MM.1S (cell line): Measurements from ENCODE around the gene ELMO3.

Experiments
- DNase-seq: peaks from one replicate; pipeline ENCODE4 v3.0.0-alpha.2; 2015
- H2AFZ ChIP-seq: fragments of 300-600 bp; sonication (generic); 2 replicates; pipeline ENCODE4 v1.6.0; 2016; ENCODE audit warnings: antibody characterized with exemption, low read length
- H3F3A ChIP-seq: fragments of 300-600 bp; sonication (generic); 2 replicates; pipeline ENCODE4 v1.6.1; 2016; ENCODE audit warnings: mild to moderate bottlenecking, antibody characterized with exemption, low read length, moderate library complexity, mixed read lengths; ENCODE audit not compliant: insufficient read depth
- H3K27ac ChIP-seq: fragments of 300-600 bp; sonication (generic); 2 replicates; pipeline ENCODE4 v1.5.1; 2016; ENCODE audit warnings: mild to moderate bottlenecking, low read length
- H3K27me3 ChIP-seq: fragments of 300-600 bp; sonication (generic); replicated peaks from 2 replicates; pipeline ENCODE4 v1.6.0; 2016; ENCODE audit warnings: low read length; ENCODE audit not compliant: insufficient read depth
- H3K36me3 ChIP-seq: fragments of 300-600 bp; sonication (generic); replicated peaks from 2 replicates; pipeline ENCODE4 v1.6.1; 2016; ENCODE audit warnings: mild to moderate bottlenecking, low read length, mixed read lengths; ENCODE audit not compliant: insufficient read depth
- H3K4me1 ChIP-seq: fragments of 300-600 bp; sonication (generic); 2 replicates; pipeline ENCODE4 v1.6.1; 2016; ENCODE audit warnings: low read length, mixed read lengths
- H3K4me2 ChIP-seq: fragments of 300-600 bp; sonication (generic); 2 replicates; pipeline ENCODE4 v1.6.0; 2016; ENCODE audit warnings: low read depth, low read length
- H3K4me3 ChIP-seq: fragments of 300-600 bp; sonication (generic); 2 replicates; pipeline ENCODE4 v1.5.1; 2016; ENCODE audit warnings: low read length, mixed read lengths
- H3K79me2 ChIP-seq: fragments of 300-600 bp; sonication (generic); 2 replicates; pipeline ENCODE4 v1.6.1; 2016; ENCODE audit warnings: mixed run types, low read length, mixed read lengths
- H3K9ac ChIP-seq: fragments of 300-600 bp; sonication (generic); 2 replicates; pipeline ENCODE4 v1.6.1; 2016; ENCODE audit warnings: low read length, mixed read lengths
- H3K9me2 ChIP-seq: fragments of 300-600 bp; sonication (generic); replicated peaks from 2 replicates; pipeline ENCODE4 v1.6.1; 2016; ENCODE audit warnings: mild to moderate bottlenecking, low read length, mixed read lengths; ENCODE audit not compliant: insufficient read depth
- H3K9me3 ChIP-seq: fragments of 300-600 bp; sonication (generic); replicated peaks from 2 replicates; pipeline ENCODE4 v1.6.1; 2016; ENCODE audit warnings: mild to moderate bottlenecking, low read length, mixed read lengths; ENCODE audit not compliant: insufficient read depth
- H4K20me1 ChIP-seq: fragments of 300-600 bp; sonication (generic); 2 replicates; pipeline ENCODE4 v1.6.1; 2016; ENCODE audit warnings: mild to moderate bottlenecking, low read length, moderate library complexity, mixed read lengths; ENCODE audit not compliant: insufficient read depth
- EZH2 ChIP-seq: fragments of 300-600 bp; sonication (generic); optimal IDR thresholded peaks from 2 replicates; pipeline ENCODE3; 2017; ENCODE audit warnings: low read depth, mild to moderate bottlenecking, antibody characterized with exemption, low read length, mixed read lengths
- EZH2phosphoT487 ChIP-seq: fragments of 300-600 bp; sonication (generic); IDR thresholded peaks from 2 replicates; pipeline ENCODE4 v1.6.1; 2018; ENCODE audit warnings: antibody characterized with exemption, low read length
- TF ChIP-seq, protein P1 (sequence below): fragments of 300-600 bp; sonication (generic); IDR thresholded peaks from 2 replicates; pipeline ENCODE4 v1.5.1; 2016; ENCODE audit warnings: antibody characterized with exemption, low read length, mixed read lengths

The ELMO3 gene

DNA sequence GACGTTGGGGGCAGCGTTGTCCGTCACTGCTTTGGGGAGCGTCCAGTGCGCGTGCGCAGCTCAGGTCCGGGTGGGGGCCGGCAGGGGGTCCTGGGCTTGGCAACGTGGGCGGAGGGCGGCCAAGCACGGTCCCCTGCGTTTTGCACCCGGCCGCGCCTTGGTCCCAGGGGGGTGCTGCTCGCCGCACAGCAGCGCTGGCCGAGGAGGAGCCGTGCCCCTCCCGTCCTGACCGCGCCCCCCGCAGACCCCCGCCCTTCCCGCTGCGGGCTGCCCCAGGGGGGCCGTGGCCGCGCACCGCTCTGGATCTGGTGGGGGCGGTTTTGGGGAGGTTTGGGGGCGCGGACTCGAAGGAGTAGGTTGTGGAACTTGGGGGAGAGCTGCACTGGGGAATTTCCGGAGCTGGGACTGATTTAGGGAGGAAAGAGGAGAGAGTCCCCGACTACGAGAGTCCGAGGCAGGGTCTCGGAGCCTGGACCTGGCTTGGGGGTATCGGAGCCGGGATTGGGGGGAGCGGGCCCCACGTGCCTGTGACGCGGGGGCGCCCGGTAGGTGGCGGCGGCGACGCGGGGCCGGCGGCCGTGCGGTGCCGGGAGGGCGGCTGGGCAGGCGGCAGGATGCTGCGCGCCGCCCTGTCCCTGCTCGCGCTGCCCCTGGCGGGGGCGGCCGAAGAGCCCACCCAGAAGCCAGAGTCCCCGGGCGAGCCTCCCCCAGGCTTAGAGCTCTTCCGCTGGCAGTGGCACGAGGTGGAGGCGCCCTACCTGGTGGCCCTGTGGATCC lies 49.7 kb downstream of the ELMO3 start, which contains the start of gene SLC9A5:
SLC9A5 (plus strand) TSS at position 579 of the 777 bp plus-strand sequence; CDS start at position 615, 36 bp downstream.
- H3K4me2 ChIP-seq, result peak within 1 kb of the TSS; percentile 79
- H3K79me2 ChIP-seq, result peaks cover 22% of the 10 kb centered on the region
- H3K9me2 ChIP-seq, result no peaks in the 10 kb centered on the region
- peaks cover 44% of the 10 kb centered on the region for H3F3A ChIP-seq
- H4K20me1 ChIP-seq, result no peaks in the 10 kb centered on the region
- TF ChIP-seq, protein P1, sequence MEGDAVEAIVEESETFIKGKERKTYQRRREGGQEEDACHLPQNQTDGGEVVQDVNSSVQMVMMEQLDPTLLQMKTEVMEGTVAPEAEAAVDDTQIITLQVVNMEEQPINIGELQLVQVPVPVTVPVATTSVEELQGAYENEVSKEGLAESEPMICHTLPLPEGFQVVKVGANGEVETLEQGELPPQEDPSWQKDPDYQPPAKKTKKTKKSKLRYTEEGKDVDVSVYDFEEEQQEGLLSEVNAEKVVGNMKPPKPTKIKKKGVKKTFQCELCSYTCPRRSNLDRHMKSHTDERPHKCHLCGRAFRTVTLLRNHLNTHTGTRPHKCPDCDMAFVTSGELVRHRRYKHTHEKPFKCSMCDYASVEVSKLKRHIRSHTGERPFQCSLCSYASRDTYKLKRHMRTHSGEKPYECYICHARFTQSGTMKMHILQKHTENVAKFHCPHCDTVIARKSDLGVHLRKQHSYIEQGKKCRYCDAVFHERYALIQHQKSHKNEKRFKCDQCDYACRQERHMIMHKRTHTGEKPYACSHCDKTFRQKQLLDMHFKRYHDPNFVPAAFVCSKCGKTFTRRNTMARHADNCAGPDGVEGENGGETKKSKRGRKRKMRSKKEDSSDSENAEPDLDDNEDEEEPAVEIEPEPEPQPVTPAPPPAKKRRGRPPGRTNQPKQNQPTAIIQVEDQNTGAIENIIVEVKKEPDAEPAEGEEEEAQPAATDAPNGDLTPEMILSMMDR, result no peak
- TF ChIP-seq EZH2phosphoT487 (no peak), EZH2 (no peak)
- H3K36me3 ChIP-seq, result no peaks in the 10 kb centered on the region
- peak within 1 kb of the TSS; percentile 62 for H3K9ac ChIP-seq
- peak within 1 kb of the TSS; percentile 94 for H2AFZ ChIP-seq
- H3K4me1 ChIP-seq, result peaks cover 32% of the 10 kb centered on the region
- no peak within 1 kb of the TSS; the same call in 1 of the 2 replicates for H3K27ac ChIP-seq
- no peak for DNase-seq
- H3K9me3 ChIP-seq, result no peaks in the 10 kb centered on the region
- H3K27me3 ChIP-seq, result peaks cover 18% of the 10 kb centered on the region
- peak within 1 kb of the TSS; percentile 93 for H3K4me3 ChIP-seq

DNA sequence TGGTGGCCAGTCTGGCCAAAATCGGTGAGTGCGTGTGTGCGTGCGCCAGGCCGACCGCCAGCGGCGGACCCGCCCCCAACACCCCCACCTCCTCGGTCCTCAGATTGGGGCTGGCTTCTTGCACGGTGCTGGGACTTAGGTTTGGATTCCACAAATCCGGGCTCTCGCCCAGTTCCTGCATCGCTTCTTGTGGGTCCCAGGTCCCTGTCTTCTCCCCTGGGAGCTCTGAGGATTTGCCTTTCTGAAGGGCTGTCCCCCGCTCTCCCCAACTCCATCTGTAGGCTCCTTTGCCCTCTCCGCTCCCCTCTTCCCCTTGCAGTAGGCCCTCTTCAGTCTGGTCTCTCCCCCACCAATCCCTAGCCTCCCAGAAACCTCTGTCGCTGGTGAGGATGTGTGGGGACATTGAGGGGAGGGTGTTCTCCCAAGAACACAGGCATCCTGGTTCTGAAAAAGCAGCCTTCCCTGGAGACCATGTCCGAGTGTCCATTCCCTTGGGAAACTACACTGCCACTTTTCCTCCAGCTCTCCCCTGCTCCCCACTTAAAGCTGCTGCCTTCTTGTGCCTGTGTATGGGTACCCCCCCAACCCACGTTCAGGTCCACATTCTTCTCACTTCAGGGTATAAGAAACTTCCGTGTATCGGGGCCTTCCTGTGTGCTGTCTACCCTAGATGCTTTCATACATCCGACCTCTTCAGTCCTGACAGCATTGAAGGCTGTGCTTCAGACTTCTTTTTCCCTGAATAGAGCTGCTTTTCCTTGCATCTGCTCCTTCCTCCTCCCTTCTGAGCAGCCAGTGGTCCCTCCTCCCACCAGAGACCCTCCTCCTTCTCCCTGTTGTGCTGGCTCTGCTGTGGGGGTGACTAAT lies 50.5 kb downstream of the ELMO3 start:
- Histone ChIP-seq H3K27ac (no peak overlapping the region), H3K79me2 (peaks cover 14% of the 10 kb centered on the region), H4K20me1 (no peaks in the 10 kb centered on the region), H3K9ac (no peak overlapping the region), H3K4me2 (peak overlapping the region; percentile 79), H3F3A (peaks cover 35% of the 10 kb centered on the region), H3K9me2 (no peaks in the 10 kb centered on the region), H2AFZ (no peak overlapping the region), H3K36me3 (no peaks in the 10 kb centered on the region), H3K4me1 (peaks cover 24% of the 10 kb centered on the region), H3K9me3 (no peaks in the 10 kb centered on the region), H3K27me3 (peaks cover 18% of the 10 kb centered on the region), H3K4me3 (peak overlapping the region; percentile 93)
- TF ChIP-seq, protein P1, result no peak
- TF ChIP-seq EZH2phosphoT487 (no peak), EZH2 (no peak)
- DNase-seq, result no peak

DNA sequence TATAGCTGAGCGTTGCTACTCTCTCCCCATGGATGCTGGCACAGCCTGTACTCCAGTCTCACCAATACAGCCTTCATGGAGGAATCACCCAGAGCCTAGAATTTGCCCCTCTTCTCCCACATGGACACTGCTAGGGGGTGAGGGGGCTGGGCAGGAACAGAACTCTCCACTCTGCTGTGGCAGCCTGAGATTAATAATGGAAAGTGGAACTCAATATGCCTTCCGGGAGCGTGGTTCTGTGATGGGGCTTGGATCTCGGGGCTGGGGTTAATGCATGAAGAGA lies 51.1 kb downstream of the ELMO3 start:
- peaks cover 18% of the 10 kb centered on the region for H3K27me3 ChIP-seq
- H3K79me2 ChIP-seq, result peaks cover 8% of the 10 kb centered on the region
- H3K27ac ChIP-seq, result no peak overlapping the region
- no peak for TF ChIP-seq EZH2phosphoT487
- no peak for TF ChIP-seq EZH2
- TF ChIP-seq, protein P1, result no peak
- no peaks in the 10 kb centered on the region for H3K9me3 ChIP-seq
- peaks cover 30% of the 10 kb centered on the region for H3F3A ChIP-seq
- no peaks in the 10 kb centered on the region for H3K9me2 ChIP-seq
- no peak overlapping the region for H3K4me3 ChIP-seq
- no peak for DNase-seq
- no peak overlapping the region for H3K9ac ChIP-seq
- no peaks in the 10 kb centered on the region for H3K36me3 ChIP-seq
- H3K4me1 ChIP-seq, result peaks cover 18% of the 10 kb centered on the region
- no peak overlapping the region for H2AFZ ChIP-seq
- H4K20me1 ChIP-seq, result no peaks in the 10 kb centered on the region
- no peak overlapping the region for H3K4me2 ChIP-seq
